HG02970 (cell line): ENCODE results near the gene FTSJ1.
"Not testable (repeated sequence)": the region's sequence is repeated elsewhere in the genome, so short reads cannot be mapped to it uniquely, and the experiment has no call there.

Experiments
- ATAC-seq: cut with Tn5 transposase; IDR thresholded peaks from one replicate; pipeline ENCODE4 v1.9.1; 2021; ENCODE audit warnings: mild to moderate bottlenecking, moderate library complexity, moderate number of reproducible peaks; ENCODE audit not compliant: unreplicated experiment, low FRiP score

The FTSJ1 gene

GRCh38 chrX:48520976-48521352 is 45.0 kb downstream of the FTSJ1 start:
- ATAC-seq: no peak

GRCh38 chrX:48521353-48522243 is 45.6 kb downstream of the FTSJ1 start, which contains the start of gene EBP:
Gene EBP, plus strand, starts transcription at chrX:48521808. Its CDS starts 1,964 bp downstream, at chrX:48523772.
- peak; percentile 88 for ATAC-seq

- no peak for ATAC-seq
Observed at GRCh38 chrX:48522291-48522690, 46.3 kb downstream of the FTSJ1 start.

GRCh38 chrX:48523682-48524081 is 47.7 kb downstream of the FTSJ1 start:
- no peak for ATAC-seq

GRCh38 chrX:48525853-48526252 is 49.9 kb downstream of the FTSJ1 start:
- not testable (repeated sequence) for ATAC-seq

- ATAC-seq: no peak
Observed at GRCh38 chrX:48530736-48531135, 54.7 kb downstream of the FTSJ1 start.

GRCh38 chrX:48531358-48531959 is 55.5 kb downstream of the FTSJ1 start:
- ATAC-seq: no peak

GRCh38 chrX:48532161-48532560 is 56.2 kb downstream of the FTSJ1 start:
- ATAC-seq: no peak

- no peak for ATAC-seq
Observed at GRCh38 chrX:48533165-48533564, 57.2 kb downstream of the FTSJ1 start.
